ENCODE results near the gene DOCK1.

DOCK1 gene

DNA sequence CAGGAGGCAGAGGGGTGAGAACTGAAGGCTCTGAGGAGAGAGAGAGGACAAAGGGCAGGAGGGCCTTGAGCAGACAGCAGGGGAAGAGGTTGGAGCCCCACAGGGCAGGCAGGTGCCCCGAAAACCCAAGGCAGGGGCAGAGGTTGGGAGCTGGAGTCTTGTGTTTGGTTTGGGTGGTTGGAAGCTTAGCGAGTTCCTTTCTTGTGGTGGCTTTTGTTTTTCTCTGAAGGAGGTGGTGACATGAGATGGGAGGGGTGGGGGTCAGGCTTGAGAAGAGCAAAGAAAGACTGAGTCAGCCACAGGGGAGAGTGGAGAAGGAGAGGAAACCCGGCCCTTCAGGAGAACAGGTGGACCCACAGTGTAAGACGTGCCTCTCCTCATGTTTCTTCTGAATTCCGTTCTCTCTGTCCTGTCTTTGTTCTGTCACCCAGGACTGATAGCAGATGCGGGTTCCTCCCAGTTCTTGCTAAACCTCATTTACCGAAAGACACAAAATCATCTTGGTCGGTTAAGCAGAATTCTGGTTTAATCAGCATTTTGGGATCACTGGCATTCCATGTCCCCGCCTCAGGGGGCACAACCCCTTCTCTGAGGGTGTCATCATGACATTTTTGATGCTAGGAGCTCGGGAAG is 195.9 kb downstream of the DOCK1 start:
- DNase-seq, result no peak

GRCh38 chr10:127102176-127102575 is 196.9 kb downstream of the DOCK1 start:
- no peak for DNase-seq

GRCh38 chr10:127115100-127115499 is 209.9 kb downstream of the DOCK1 start:
- no peak for DNase-seq

GRCh38 chr10:127117125-127117524 is 211.9 kb downstream of the DOCK1 start:
- peak; percentile 40 to 57 for DNase-seq

DNA sequence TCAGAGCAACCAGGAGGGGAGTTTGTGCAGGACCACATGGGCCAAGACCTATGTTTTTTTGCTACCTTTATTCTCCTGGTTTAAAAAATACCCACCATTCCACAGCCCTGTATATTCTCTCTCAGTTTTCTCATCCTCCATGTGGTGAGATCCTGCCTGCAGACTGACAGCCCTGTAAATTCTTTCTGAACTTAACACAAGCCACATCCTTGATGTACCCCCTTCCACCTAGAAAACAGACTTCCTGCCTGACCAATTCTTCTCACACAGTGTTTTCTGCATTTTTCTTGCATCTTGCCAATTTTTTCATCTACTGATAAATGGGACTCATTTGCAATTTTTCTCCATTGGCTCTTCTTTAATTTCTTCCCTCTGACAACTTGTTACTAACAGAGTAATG is 212.8 kb downstream of the DOCK1 start:
- no peak for DNase-seq

DNA sequence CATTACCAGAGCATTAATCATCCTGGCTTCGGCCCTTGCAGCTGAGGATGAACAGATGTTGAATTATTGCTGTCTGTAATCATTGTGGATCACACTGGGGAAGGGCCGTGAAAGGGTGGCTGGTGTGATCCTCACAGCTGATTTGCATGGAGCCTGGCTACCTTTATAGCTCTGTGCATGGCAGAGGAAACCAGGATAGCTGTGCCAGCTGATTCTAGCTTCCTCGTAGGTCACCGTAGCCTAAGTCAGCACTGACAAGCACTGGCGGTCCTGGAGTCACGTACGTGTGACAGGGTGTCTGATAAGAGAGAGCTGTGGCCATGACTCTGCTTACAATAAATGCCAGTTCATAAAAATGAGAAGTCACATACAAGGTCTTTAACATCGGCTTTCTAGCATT is 214.7 kb downstream of the DOCK1 start:
- no peak for DNase-seq

DNA sequence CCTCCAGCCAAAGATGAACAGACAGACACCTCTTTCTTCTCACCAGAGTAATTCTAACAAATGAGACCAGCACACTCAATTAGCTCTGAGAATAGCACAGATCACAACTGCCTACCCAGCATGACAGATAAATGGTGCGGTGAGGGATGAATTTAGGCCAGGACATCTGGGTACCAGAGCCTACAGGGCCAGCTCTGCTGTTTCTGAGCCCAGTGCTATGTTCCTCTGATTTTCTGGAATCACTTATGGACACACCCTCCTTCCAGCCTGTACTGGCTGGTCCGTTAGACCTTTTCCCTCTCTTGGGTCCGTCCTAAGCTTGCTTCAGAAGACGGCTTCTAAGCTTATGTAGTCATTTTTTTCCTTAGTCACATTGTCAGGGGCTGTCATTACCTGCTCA is 217.6 kb downstream of the DOCK1 start:
- DNase-seq, result no peak

- no peak for DNase-seq
Measured at GRCh38 chr10:127123626-127124025, 218.4 kb downstream of the DOCK1 start.

DNA sequence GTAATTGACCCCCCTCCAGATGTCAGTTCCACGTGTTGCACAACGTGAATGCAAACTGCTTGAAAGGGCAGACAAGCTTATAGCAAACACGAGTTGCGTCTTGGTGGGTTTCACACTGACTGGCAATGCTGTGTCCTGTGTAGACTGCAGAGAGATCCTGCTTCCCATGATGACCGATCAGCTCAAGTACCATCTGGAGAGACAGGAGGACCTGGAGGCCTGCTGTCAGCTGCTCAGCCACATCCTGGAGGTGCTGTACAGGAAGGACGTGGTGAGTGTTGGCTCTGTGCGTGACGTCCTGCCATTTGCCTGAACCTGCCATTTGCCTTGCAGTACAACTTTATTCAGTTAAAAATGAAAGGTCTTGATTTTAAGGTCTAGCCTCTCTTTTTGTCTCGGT is 220.1 kb downstream of the DOCK1 start:
- DNase-seq, result no peak

DNA sequence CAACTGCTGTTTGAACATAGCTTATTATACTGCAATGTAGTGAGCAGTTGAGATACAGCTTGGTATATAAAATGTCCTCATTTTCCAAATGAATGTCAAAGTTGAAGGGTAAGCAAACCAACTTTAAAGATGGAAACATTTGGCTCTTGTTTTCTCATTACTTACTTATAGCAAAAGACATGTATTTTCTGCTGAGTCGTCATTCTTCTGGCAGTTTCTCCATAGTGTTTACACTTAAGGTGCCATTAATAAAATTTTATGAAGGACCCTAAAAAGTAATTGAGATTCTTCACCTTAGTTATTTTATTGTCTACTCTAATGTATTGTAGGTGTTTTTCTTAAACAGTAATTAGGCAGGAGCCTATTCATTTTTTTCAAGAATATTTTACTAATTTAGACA is 222.6 kb downstream of the DOCK1 start:
- no peak for DNase-seq

GRCh38 chr10:127129104-127129503 is 223.9 kb downstream of the DOCK1 start:
- DNase-seq, result no peak

- no peak for DNase-seq
Measured at GRCh38 chr10:127132451-127132850, 227.2 kb downstream of the DOCK1 start.

GRCh38 chr10:127133225-127133624 is 228.0 kb downstream of the DOCK1 start:
- DNase-seq, result no peak

- no peak for DNase-seq
Measured at GRCh38 chr10:127133672-127134500, 228.7 kb downstream of the DOCK1 start.

DNA sequence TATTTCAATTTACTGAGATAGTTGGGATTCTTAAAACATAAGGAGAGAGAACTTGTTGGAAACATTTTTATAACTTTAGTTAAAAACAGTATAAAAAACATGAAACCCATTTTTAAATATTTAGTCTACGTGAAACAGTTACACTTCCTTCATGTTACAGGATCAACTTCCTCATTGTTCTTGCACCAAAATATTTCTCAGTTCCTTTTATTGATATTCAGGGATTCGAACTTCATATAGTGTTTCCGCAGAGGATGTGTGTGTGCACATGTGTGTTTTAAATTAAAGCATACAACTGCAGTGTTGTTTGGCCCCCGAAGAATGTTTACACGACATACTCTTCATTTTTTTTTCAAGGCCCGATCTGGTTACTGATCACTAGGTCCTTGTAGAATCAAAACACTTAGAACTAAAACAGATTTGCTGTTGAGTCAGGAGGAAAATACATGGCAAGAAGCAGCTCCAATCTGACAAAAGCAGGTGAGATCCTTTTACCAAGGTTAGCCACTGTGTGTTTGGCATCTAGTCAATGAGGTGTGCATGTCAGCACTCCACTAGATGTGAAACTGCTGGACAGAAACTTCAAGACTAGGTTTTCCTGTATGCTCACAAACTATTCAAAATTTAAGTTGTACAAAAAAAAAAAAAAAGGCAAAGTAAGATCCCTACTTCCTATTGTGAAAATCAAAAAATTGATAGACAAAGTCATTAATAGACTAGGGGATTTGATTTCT is 230.8 kb downstream of the DOCK1 start:
- DNase-seq, result no peak

DNA sequence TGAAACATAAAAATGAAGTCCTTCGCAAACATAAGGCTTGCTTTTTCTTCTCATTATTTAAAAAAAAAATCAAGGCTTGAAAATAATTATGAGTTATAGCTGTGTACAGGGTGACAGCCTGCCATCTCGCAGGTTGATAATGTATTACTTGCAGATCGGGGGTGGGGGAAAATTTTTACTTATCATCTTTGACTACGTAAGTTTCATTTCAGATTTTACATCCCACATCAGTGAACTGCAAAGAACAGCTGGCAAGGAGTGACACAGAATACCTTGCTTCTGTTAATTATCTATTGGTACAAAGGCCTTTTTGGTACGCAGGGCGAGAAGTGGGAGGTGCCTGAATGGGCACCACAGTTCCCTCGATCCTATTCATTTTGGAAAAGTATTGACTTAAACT is 232.2 kb downstream of the DOCK1 start:
- no peak for DNase-seq

GRCh38 chr10:127142136-127142535 is 236.9 kb downstream of the DOCK1 start:
- DNase-seq, result no peak

DNA sequence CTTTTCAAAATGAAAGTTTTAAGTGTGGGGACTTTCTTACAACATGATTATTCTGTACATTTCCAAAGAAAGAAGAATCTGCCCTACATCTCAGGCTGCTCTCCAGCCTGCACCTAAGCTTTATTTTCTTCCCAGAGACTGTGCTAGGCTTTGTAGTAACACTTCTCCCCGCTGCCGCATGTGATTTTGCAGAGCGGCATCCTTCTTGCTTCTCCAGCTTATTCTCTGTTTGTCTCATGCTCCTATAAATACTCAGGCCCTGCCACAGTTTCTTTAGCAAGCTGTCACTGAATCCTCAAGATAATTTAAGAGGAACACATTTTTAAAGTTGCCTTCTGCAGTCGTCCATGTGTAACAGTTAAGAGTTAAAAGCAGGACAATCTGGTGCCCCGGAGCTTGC is 237.6 kb downstream of the DOCK1 start:
- no peak for DNase-seq

DNA sequence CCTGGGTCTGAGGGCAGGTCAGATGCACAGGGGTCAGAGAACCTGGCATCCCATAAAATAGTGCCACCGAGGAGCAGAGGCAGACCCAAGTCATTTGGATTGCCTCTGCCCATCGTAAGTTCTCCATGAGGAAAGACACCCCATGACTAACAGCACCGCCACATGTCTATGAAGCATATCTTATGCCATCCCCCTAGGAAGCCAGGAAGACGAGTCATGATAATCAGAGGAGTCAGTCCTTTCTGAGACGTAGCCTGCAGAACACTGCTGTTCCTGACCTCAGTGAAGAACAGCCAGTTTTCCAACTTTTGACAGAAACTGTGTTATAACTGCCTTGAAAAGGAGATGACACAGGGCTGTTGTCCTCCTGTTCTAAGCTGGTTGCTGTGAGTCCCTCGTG is 239.9 kb downstream of the DOCK1 start:
- DNase-seq, result no peak

DNA sequence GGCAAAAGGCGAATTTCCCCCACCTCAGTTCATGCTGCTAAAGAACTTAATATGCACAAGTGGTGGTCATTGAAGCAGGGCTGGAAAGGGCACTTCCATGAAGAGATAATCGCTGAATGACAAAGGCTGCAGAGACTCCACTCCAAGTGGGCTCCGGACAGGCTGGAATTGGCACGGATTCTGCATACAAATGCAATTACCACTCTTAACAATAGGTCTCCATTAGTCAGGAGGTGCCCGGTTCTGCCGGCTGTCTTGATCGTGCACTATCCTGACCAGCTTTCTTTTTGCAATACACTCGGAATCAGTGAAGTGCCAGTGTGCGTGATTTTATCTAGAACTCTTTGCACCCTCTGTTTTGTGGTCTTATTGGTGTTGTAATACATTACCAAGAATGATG is 241.4 kb downstream of the DOCK1 start:
- DNase-seq, result no peak

DNA sequence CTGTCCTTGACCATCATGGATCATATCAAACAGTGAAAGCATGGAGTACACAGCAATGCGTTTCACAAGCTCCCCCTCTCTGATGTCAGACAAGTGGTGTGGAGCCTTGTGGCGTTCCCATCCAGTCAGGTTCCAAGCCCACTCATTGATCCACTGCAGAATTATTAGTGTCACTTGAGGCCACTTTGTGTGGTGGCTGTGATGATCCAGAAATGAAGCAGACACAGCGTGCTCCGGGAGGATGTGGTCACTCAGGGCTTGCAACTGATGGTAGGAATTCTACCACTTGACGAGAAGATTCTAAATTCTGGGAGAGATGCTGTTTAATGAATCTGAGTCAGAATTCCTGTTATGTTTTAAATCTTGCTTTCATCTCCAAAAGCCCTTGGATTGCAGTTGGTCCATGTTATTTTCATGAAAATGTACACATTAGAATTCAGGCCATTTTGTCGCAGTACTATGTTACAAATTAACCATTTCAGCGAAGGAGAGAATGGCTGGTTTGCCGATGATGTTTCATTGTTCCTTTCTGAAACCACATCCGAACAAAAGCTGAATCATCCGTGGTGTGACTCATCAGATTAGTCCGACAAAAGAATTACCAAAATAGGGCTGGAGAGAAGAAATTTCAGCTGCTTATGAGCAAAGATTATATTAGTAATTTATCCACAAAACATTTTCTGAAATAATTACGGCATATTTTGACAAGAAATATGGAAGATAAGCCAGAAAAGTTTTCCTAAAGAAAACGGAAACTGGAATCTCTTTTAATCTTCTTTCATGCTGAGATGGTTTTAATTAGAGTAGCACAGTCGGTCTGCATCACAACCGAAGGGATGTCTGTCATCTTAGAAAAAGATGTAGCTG is 243.1 kb downstream of the DOCK1 start:
- DNase-seq, result no peak

- DNase-seq, result no peak
Measured at GRCh38 chr10:127148933-127149220, 243.6 kb downstream of the DOCK1 start.

DNA sequence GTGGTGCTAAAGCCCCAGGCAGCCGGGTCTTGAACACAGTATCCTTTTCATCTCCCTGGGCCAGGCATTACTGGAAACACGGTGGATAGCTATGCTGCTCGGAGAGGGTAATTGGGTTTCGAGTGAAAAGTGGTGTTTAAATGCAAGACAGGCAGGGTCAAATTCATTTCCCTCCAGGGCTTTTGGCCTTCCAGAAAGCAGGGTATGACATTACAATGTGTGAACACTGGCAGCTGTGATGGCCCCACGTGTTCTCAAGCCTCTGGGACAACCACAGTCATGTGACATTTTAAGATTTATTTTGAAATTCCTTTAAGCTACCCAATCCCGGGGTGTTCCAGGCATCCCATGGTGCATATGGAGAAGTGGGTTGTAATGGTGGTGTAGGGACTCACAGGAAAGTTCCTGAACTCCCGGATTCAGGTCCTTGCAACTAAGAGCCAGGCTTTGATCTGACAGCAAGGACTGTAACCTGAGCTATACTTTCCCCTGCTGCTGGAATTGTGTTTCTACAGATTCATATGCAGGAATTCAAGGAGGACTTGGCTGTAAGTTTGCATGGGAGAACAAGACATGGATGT is 244.4 kb downstream of the DOCK1 start:
- no peak for DNase-seq

All from Kasumi-1 (cell line).